Measurements from ENCODE around the gene PACRG. TPM values are rescaled to one million over a fixed set of nuclear protein-coding genes. Genes with fewer than 3 reads are reported as not detected.

PACRG gene
- total RNA-seq, 4 donors from 2014 or later = 0.29 to 1.6 (median 0.61) TPM

DNA sequence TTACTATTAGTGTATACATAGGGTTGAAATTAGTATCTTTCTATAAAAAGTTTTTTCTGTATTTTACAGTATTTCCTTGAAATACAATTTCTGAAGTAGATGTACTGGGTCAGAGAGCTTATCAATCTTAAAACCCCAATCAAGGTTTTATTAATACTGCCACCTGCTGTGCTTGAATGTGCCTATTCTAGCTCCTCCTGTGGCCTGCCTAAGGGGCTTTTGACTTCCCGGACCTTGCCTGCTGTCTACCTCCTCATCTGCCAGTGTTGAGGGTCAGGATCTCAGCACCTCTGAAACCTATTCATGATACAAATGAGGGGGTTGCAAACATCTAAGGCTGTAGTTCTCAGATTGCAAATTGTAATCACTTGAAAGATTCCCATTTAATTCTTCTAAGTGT, 9.2 kb downstream of the PACRG start:
- in situ Hi-C loops (cut with MboI; ENCODE audit: low sequenced_read_pairs in 4 of 4) = loop anchor here in 2 of 4 donors (25.0 kb wide), 1 partner anchor 1325 kb away; no protein-coding TSS in a partner anchor

DNA sequence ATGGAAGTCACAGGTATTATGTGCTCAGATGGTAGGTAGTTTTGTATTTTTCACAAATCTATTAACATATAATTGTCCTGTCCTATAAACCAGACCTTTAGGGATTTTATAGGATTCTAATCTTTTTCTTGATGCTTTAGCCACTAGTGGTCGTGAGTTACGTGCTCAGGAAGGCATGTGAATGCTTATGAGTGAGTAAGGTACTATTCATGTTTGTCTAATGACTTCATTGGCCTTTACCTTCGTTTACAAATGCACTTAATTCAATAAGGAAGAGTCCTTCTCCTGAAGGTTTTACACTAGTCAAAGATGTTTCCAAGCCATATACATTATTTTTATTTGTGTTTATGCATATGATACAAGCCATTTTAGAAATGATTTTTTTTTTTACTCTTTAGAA, 23.0 kb downstream of the PACRG start:
- DNase-seq (no peak), ATAC-seq (no peak)
- Histone ChIP-seq H3K36me3 (no peaks in the 10 kb centered on the region), H3K4me1 (no peaks in the 10 kb centered on the region), H3K9me3 (no peaks in the 10 kb centered on the region), H3K4me3 (no peak overlapping the region), H3K27ac (no peak overlapping the region), H3K27me3 (no peaks in the 10 kb centered on the region)
- TF ChIP-seq, protein P1, sequence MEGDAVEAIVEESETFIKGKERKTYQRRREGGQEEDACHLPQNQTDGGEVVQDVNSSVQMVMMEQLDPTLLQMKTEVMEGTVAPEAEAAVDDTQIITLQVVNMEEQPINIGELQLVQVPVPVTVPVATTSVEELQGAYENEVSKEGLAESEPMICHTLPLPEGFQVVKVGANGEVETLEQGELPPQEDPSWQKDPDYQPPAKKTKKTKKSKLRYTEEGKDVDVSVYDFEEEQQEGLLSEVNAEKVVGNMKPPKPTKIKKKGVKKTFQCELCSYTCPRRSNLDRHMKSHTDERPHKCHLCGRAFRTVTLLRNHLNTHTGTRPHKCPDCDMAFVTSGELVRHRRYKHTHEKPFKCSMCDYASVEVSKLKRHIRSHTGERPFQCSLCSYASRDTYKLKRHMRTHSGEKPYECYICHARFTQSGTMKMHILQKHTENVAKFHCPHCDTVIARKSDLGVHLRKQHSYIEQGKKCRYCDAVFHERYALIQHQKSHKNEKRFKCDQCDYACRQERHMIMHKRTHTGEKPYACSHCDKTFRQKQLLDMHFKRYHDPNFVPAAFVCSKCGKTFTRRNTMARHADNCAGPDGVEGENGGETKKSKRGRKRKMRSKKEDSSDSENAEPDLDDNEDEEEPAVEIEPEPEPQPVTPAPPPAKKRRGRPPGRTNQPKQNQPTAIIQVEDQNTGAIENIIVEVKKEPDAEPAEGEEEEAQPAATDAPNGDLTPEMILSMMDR (IDR thresholded peaks at IDR 0.05 in 4 of 5, conservative IDR thresholded peaks at IDR 0.05 in 1 of 5) = no peak
- TF ChIP-seq POLR2A (IDR thresholded peaks at IDR 0.05) = no peak
- in situ Hi-C loops (cut with MboI; ENCODE audit: low sequenced_read_pairs in 4 of 4) (no loop called here), intact Hi-C loops (cut with DNase I; ENCODE audit: low total_unique reads) (no loop called here)

More for the DNA sequence above, 9.2 kb downstream of the PACRG start:
- Histone ChIP-seq H3K4me1 (no peaks in the 10 kb centered on the region), H3K9me3 (no peaks in the 10 kb centered on the region), H3K27ac (no peak overlapping the region), H3K4me3 (no peak overlapping the region), H3K36me3 (no peaks in the 10 kb centered on the region), H3K27me3 (no peaks in the 10 kb centered on the region)
- ATAC-seq = no peak
- no peak for DNase-seq
- intact Hi-C loops (cut with DNase I; ENCODE audit: low total_unique reads) = loop anchor here (2.0 kb wide), 1 partner anchor 180 kb away; no protein-coding TSS in a partner anchor
- TF ChIP-seq, protein P1 (IDR thresholded peaks at IDR 0.05 in 4 of 5, conservative IDR thresholded peaks at IDR 0.05 in 1 of 5) = peak in 2 of 5 experiments; percentile 37 to 45
- no peak for TF ChIP-seq POLR2A (IDR thresholded peaks at IDR 0.05)

DNA sequence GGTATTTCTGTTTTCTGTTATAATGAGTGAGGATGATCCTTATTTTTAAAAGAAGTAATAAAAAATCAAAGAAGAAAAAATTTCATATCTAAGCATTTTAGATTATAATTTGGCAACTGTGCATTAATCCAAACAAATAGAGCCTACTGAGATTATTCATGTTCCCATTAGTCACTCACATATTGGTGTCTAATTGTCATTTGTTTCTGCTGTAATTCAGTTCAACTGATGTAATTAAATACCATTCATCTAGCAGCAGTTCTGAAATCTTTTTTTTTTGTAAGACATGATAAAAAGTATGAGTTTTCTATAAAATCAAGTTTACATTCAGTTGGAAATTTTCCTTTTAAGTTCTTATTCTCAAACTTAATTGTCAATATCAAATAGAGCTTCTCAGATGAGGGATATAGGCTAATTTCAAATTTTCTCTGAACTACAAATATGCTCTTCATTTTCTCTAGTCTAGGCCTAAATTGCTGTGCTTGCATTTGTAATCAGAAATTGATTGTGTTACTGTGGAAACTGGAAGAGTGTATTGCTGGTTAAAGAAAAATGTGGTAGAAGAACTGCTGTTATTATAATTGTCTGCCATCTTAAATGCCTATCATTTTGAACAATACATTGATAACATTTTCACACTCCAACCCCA, 23.6 kb downstream of the PACRG start:
- H3K27me3 ChIP-seq = no peaks in the 10 kb centered on the region
- H3K36me3 ChIP-seq = no peaks in the 10 kb centered on the region
- DNase-seq = no peak
- H3K9me3 ChIP-seq = no peaks in the 10 kb centered on the region
- ATAC-seq = no peak
- no peak overlapping the region for H3K27ac ChIP-seq
- H3K4me3 ChIP-seq = no peak overlapping the region
- intact Hi-C loops (cut with DNase I; ENCODE audit: low total_unique reads) (no loop called here), in situ Hi-C loops (cut with MboI; ENCODE audit: low sequenced_read_pairs in 4 of 4) (no loop called here)
- no peak for TF ChIP-seq POLR2A (IDR thresholded peaks at IDR 0.05)
- TF ChIP-seq, protein P1 (IDR thresholded peaks at IDR 0.05 in 4 of 5, conservative IDR thresholded peaks at IDR 0.05 in 1 of 5) = no peak
- no peaks in the 10 kb centered on the region for H3K4me1 ChIP-seq

DNA sequence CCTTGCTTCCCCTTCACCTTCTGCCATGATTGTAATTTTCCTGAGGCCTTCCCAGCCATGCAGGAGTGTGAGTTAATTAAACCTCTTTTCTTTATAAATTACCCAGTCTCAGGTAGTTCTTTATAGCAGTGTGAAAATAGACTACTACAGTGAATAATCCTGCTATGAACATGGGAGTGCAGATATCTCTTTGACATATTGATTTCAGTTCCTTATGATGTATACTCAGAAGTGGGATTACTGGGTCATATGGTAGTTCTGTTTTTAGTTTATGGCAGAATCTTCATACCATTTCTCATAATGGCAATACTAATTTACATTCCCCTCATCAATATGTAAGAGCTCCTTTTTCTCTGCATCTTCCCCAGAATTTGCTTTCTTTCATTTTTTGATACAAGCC, 26.0 kb downstream of the PACRG start:
- TF ChIP-seq, protein P1 (IDR thresholded peaks at IDR 0.05 in 4 of 5, conservative IDR thresholded peaks at IDR 0.05 in 1 of 5) = no peak
- no peak for TF ChIP-seq POLR2A (IDR thresholded peaks at IDR 0.05)
- Histone ChIP-seq H3K27ac (no peak overlapping the region), H3K4me1 (no peaks in the 10 kb centered on the region), H3K36me3 (no peaks in the 10 kb centered on the region), H3K4me3 (no peak overlapping the region), H3K27me3 (no peaks in the 10 kb centered on the region), H3K9me3 (no peaks in the 10 kb centered on the region)
- DNase-seq = no peak
- intact Hi-C loops (cut with DNase I; ENCODE audit: low total_unique reads) = no loop called here
- ATAC-seq = no peak
- in situ Hi-C loops (cut with MboI; ENCODE audit: low sequenced_read_pairs in 4 of 4) = no loop called here

DNA sequence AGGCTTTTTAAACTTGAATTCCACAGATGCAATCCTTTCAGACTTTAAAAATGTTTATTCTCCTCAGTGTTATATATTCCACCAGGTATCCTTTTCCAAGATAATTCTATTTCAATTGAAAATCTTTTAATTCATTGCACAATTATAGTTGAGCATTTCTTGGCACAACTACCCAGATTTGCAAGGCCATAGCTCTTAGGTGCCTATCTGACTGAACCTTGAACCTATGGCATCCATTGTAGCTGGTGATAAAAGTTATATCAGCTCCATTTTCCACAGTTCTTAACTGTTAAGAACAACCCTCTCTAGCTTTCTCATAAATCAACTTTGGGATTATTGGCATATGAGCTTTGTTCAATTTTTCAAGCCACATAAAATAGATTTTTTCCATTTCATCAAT, 42.4 kb downstream of the PACRG start:
- intact Hi-C loops (cut with DNase I; ENCODE audit: low total_unique reads) = no loop called here
- H3K4me1 ChIP-seq = no peaks in the 10 kb centered on the region
- no peaks in the 10 kb centered on the region for H3K27me3 ChIP-seq
- ATAC-seq = no peak
- DNase-seq = no peak
- no peaks in the 10 kb centered on the region for H3K9me3 ChIP-seq
- in situ Hi-C loops (cut with MboI; ENCODE audit: low sequenced_read_pairs in 4 of 4) = no loop called here
- TF ChIP-seq, protein P1 (IDR thresholded peaks at IDR 0.05 in 4 of 5, conservative IDR thresholded peaks at IDR 0.05 in 1 of 5) = no peak
- TF ChIP-seq POLR2A (IDR thresholded peaks at IDR 0.05) = no peak
- H3K4me3 ChIP-seq = no peak overlapping the region
- no peak overlapping the region for H3K27ac ChIP-seq
- H3K36me3 ChIP-seq = no peaks in the 10 kb centered on the region

Data from gastrocnemius medialis (tissue), 4 donors.